ENCODE results near the gene ADAMTS5. TPM values are rescaled to one million over a fixed set of nuclear protein-coding genes. Genes with fewer than 3 reads are reported as not detected.

Gene ADAMTS5
- total and polyA plus RNA-seq, 2 of the 8 experiments (the other 6 are each of a cell fraction or from before 2014, with no cell fraction given): 0.20 to 1.1 TPM

DNA sequence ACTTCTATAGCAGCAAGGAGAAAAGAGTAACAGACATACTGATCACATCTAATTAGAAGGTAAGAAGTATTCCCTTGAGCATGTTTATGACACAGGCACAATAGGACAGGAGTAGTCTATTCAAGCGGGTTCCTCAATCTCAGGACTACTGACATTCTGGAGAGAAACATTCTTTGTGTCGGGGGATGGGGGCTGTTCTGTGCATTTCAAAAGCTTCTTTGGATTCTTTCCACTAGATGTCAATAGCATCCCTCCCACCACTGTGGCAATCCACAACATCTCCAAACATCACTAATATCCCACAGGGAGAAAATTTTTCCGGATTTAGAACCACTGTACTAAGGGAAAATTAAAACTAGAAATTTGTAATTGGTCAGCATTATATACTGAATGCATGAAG lies 56.9 kb downstream of the ADAMTS5 start (continued):
- no peak for TF ChIP-seq RBBP5 (IDR thresholded peaks at IDR 0.05; ENCODE audit: borderline replicate concordance, low read depth, low read length)
- TF ChIP-seq, protein P1, sequence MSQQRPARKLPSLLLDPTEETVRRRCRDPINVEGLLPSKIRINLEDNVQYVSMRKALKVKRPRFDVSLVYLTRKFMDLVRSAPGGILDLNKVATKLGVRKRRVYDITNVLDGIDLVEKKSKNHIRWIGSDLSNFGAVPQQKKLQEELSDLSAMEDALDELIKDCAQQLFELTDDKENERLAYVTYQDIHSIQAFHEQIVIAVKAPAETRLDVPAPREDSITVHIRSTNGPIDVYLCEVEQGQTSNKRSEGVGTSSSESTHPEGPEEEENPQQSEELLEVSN (IDR thresholded peaks at IDR 0.05): no peak
- no peak for TF ChIP-seq MAFK (IDR thresholded peaks at IDR 0.05; ENCODE audit: low read depth, low read length)
- TF ChIP-seq BRCA1 (IDR thresholded peaks at IDR 0.05; ENCODE audit: low read depth, low read length): no peak
- TF ChIP-seq HDAC6 (IDR thresholded peaks at IDR 0.05; ENCODE audit: low read depth, low read length): no peak

All from H1 (cell line).